GM12878 (cell line): ENCODE measurements around the gene AKTIP. TPM values are rescaled to one million over a fixed set of nuclear protein-coding genes. Genes with fewer than 3 reads are reported as not detected.

ENCODE experiments used
- CEBPB ChIP-seq, 2 experiments: fragments of 150-350 bp in 1 of 2; IDR thresholded peaks; 2 replicates each; pipeline ENCODE4 v1.6.1; 2012 to 2014; ENCODE audit warnings: low read depth in 2 of 2, low read length in 2 of 2, borderline replicate concordance in 1 of 2, inconsistent platforms in 1 of 2
- CHD1 ChIP-seq: IDR thresholded peaks from 2 replicates; pipeline ENCODE4 v1.6.1; 2012; ENCODE audit warnings: low read depth, low read length, improper control_type of control experiment
- CHD2 ChIP-seq: IDR thresholded peaks from 2 replicates; pipeline ENCODE4 v1.6.1; 2011; ENCODE audit warnings: low read depth, low read length, improper control_type of control experiment, borderline replicate concordance
- CHD4 ChIP-seq: fragments of 200-600 bp; sonication (generic); IDR thresholded peaks from 2 replicates; pipeline ENCODE4 v1.6.1; 2016; ENCODE audit warnings: mild to moderate bottlenecking
- CREM ChIP-seq: IDR thresholded peaks from 2 replicates; pipeline ENCODE4 v1.6.1; 2014; ENCODE audit warnings: antibody characterized with exemption, low read depth
- DPF2 ChIP-seq: fragments of 450-650 bp; IDR thresholded peaks from 2 replicates; pipeline ENCODE4 v1.6.1; 2017; ENCODE audit warnings: mild to moderate bottlenecking
- FOXK2 ChIP-seq: fragments of 450-650 bp; IDR thresholded peaks from 2 replicates; pipeline ENCODE4 v1.6.1; 2017; ENCODE audit warnings: mild to moderate bottlenecking, moderate library complexity
- HDAC6 ChIP-seq: fragments of 200-600 bp; sonication (generic); IDR thresholded peaks from one replicate; pipeline ENCODE4 v1.8.0; 2017; ENCODE audit warnings: antibody characterized with exemption; ENCODE audit not compliant: unreplicated experiment
- IKZF1 ChIP-seq: fragments of 450-650 bp; conservative IDR thresholded peaks from 2 replicates; pipeline ENCODE4 v1.6.1; 2017; ENCODE audit warnings: antibody characterized with exemption, mild to moderate bottlenecking
- IKZF2 ChIP-seq, 2 experiments: fragments of 450-650 bp; IDR thresholded peaks; 2 replicates each; pipeline ENCODE4 v1.6.1; 2017; ENCODE audit warnings: mild to moderate bottlenecking in 2 of 2, moderate library complexity in 2 of 2
- KDM1A ChIP-seq: fragments of 200-600 bp; sonication (generic); IDR thresholded peaks from 2 replicates; pipeline ENCODE4 v1.6.1; 2016; ENCODE audit warnings: borderline replicate concordance
- MEF2A ChIP-seq: IDR thresholded peaks from 2 replicates; pipeline ENCODE4 v1.6.1; 2011; ENCODE audit warnings: low read depth, mild to moderate bottlenecking, low read length, moderate library complexity; ENCODE audit not compliant: insufficient read depth
- MEF2B ChIP-seq: fragments of 450-650 bp; IDR thresholded peaks from 2 replicates; pipeline ENCODE4 v1.6.1; 2018; ENCODE audit warnings: mild to moderate bottlenecking, moderate library complexity; ENCODE audit not compliant: partially characterized antibody, poor library complexity, severe bottlenecking
- MTA2 ChIP-seq: fragments of 450-650 bp; IDR thresholded peaks from 2 replicates; pipeline ENCODE4 v1.6.1; 2016; ENCODE audit warnings: low read depth, mild to moderate bottlenecking, moderate library complexity
- NR2F1 ChIP-seq: fragments of 450-650 bp; conservative IDR thresholded peaks from 2 replicates; pipeline ENCODE4 v1.6.1; 2017; ENCODE audit warnings: mild to moderate bottlenecking
- POLR2AphosphoS2 ChIP-seq: IDR thresholded peaks from 2 replicates; pipeline ENCODE4 v1.6.1; 2011; ENCODE audit warnings: low read depth, mild to moderate bottlenecking, low read length, improper control_type of control experiment, moderate library complexity
- RAD51 ChIP-seq: fragments of 450-650 bp; IDR thresholded peaks from 2 replicates; pipeline ENCODE4 v1.6.1; 2016; ENCODE audit warnings: moderate library complexity, mild to moderate bottlenecking, inconsistent platforms
- RB1 ChIP-seq: fragments of 450-650 bp; formaldehyde crosslinking; IDR thresholded peaks from 2 replicates; pipeline ENCODE4 v1.6.1; 2017; ENCODE audit warnings: mild to moderate bottlenecking, borderline replicate concordance
- RBBP5 ChIP-seq: fragments of 200-600 bp; sonication (generic); conservative IDR thresholded peaks from 2 replicates; pipeline ENCODE4 v1.6.1; 2016
- RCOR1 ChIP-seq: conservative IDR thresholded peaks from 2 replicates; pipeline ENCODE4 v1.6.1; 2012; ENCODE audit warnings: low read depth, low read length, improper control_type of control experiment
- SIX5 ChIP-seq: IDR thresholded peaks from 2 replicates; pipeline ENCODE4 v1.6.1; 2011; ENCODE audit warnings: mild to moderate bottlenecking, low read depth, low read length, moderate library complexity; ENCODE audit not compliant: severe bottlenecking
- SREBF2 ChIP-seq: IDR thresholded peaks from 2 replicates; pipeline ENCODE4 v1.6.1; 2012; ENCODE audit warnings: mild to moderate bottlenecking, low read length
- SRF ChIP-seq, 2 experiments: IDR thresholded peaks; 2 replicates each; pipeline ENCODE4 v1.6.1; 2011; ENCODE audit warnings: low read depth in 2 of 2, low read length in 2 of 2, mild to moderate bottlenecking in 1 of 2, moderate library complexity in 1 of 2
- TBL1XR1 ChIP-seq: IDR thresholded peaks from 2 replicates; pipeline ENCODE4 v1.6.1; 2012; ENCODE audit warnings: low read depth, low read length, improper control_type of control experiment
- ZNF207 ChIP-seq: fragments of 450-650 bp; IDR thresholded peaks from 2 replicates; pipeline ENCODE4 v1.6.1; 2014; ENCODE audit warnings: antibody characterized with exemption, mild to moderate bottlenecking, borderline replicate concordance
- ZNF24 ChIP-seq: fragments of 450-650 bp; IDR thresholded peaks from 2 replicates; pipeline ENCODE4 v1.6.1; 2017; ENCODE audit warnings: antibody characterized with exemption, mild to moderate bottlenecking
- ZNF384 ChIP-seq: IDR thresholded peaks from 2 replicates; pipeline ENCODE4 v1.6.1; 2012; ENCODE audit warnings: low read depth, mild to moderate bottlenecking, low read length, improper control_type of control experiment, borderline replicate concordance
- polyA plus RNA-seq, 11 experiments: library from polyadenylated mRNA; depleted of rRNA in 4 of 11; unstranded in 6 of 11; stranded (reverse) in 5 of 11; fragments of >200 nt; fragmentation: Nextera tagmentation in 4 of 11; fragmentation: Illumina TruSeq in 1 of 11; extraction: Ambion mirVana in 4 of 11; extraction: Trizol in 1 of 11; gene quantifications; 1 replicate in 1 of 11; 2 replicates in 10 of 11; pipeline versions ENCODE4 v1.2.1 to v1.2.3, GENCODE V29; 2011 to 2016; ENCODE audit warnings: inconsistent platforms in 2 of 11, missing spikeins in 2 of 11, low read depth in 1 of 11
- total RNA-seq, 4 experiments: library from RNA; depleted of rRNA in 3 of 4; stranded (reverse); fragments of >200 nt in 3 of 4; fragmentation: Illumina TruSeq in 1 of 4; extraction: Trizol in 1 of 4; gene quantifications; 2 replicates each; pipeline versions ENCODE4 v1.2.1 to v1.2.3, GENCODE V29; 2013 to 2021
- TF ChIP-seq, protein P1 (sequence below): fragments of 450-650 bp; IDR thresholded peaks from 2 replicates; pipeline ENCODE4 v1.6.1; 2017; ENCODE audit warnings: mild to moderate bottlenecking, low read depth, inconsistent platforms; ENCODE audit not compliant: poor library complexity, severe bottlenecking
- TF ChIP-seq, protein P2 (sequence below): IDR thresholded peaks from 2 replicates; pipeline ENCODE4 v1.6.1; 2012; ENCODE audit warnings: low read depth, low read length, improper control_type of control experiment
- TF ChIP-seq, protein P3 (sequence below): IDR thresholded peaks from 2 replicates; pipeline ENCODE4 v1.6.1; 2011; ENCODE audit warnings: low read depth, low read length, improper control_type of control experiment, borderline replicate concordance

AKTIP gene
- total and polyA plus RNA-seq, 10 of the 15 experiments (the other 5 are each of a cell fraction or from before 2014, with no cell fraction given) = 11.4 to 22.9 (median 13.6) TPM

DNA sequence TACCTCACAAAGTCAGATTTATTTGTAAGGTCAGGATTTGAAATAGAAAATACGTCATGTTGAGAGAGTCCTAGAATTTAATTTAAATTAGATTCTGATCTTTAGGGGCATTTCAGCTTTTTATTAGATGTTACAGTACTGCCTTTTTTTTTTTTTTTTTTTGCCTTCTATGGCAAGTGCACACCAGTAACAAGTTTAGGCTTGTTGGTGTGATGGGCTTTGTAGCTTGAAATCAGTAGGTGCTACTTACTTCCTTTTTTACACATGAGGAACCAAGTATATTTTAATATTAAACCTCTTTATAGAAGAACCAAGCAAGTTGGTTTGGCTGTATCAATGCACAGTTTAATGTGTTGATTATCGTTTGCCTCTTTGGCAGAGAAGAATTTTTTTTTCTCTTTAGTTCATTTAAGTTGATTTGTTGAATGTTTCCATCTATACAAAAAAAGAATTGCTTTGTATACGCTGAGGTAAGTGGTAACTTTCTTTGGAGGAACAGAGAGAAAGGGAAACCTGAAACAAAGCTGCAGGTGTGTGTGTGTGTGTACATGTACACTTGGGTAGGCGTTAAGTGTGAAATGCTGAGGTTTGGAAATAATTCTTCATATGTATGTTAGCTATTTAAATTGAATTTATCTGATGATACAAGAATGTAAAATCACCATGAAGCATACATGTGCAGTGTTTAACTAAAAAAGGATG is 53.0 kb downstream of the AKTIP start (continued):
- TF ChIP-seq RB1 (no peak), HDAC6 (no peak), RAD51 (no peak), FOXK2 (no peak), CHD4 (no peak), MTA2 (0 out of 2 replicates have a peak, but pooled peaks have one; percentile 23), MEF2B (no peak), ZNF207 (no peak), RCOR1 (no peak), TBL1XR1 (no peak), MEF2A (no peak), SREBF2 (no peak), ZNF24 (no peak), IKZF1 (no peak), CEBPB (IDR thresholded peaks at IDR 0.05; ENCODE audit: borderline replicate concordance in 1 of 2, low read depth in 2 of 2, low read length in 2 of 2) (no peak), ZNF384 (peak; percentile 87), IKZF2 (IDR thresholded peaks at IDR 0.05) (no peak), CHD1 (peak; percentile 69; the same call in 1 of the 2 replicates), SRF (IDR thresholded peaks at IDR 0.05; ENCODE audit: low read depth in 2 of 2, low read length in 2 of 2) (peak in 1 of 2 experiments; percentile 34; a peak in 1 of 4 replicates), DPF2 (0 out of 2 replicates have a peak, but pooled peaks have one; percentile 52), CHD2 (no peak), KDM1A (no peak), CREM (no peak), SIX5 (no peak), NR2F1 (no peak), RBBP5 (no peak), POLR2AphosphoS2 (no peak)
- TF ChIP-seq, protein P1, sequence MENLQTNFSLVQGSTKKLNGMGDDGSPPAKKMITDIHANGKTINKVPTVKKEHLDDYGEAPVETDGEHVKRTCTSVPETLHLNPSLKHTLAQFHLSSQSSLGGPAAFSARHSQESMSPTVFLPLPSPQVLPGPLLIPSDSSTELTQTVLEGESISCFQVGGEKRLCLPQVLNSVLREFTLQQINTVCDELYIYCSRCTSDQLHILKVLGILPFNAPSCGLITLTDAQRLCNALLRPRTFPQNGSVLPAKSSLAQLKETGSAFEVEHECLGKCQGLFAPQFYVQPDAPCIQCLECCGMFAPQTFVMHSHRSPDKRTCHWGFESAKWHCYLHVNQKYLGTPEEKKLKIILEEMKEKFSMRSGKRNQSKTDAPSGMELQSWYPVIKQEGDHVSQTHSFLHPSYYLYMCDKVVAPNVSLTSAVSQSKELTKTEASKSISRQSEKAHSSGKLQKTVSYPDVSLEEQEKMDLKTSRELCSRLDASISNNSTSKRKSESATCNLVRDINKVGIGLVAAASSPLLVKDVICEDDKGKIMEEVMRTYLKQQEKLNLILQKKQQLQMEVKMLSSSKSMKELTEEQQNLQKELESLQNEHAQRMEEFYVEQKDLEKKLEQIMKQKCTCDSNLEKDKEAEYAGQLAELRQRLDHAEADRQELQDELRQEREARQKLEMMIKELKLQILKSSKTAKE = peak; percentile 34
- TF ChIP-seq, protein P2, sequence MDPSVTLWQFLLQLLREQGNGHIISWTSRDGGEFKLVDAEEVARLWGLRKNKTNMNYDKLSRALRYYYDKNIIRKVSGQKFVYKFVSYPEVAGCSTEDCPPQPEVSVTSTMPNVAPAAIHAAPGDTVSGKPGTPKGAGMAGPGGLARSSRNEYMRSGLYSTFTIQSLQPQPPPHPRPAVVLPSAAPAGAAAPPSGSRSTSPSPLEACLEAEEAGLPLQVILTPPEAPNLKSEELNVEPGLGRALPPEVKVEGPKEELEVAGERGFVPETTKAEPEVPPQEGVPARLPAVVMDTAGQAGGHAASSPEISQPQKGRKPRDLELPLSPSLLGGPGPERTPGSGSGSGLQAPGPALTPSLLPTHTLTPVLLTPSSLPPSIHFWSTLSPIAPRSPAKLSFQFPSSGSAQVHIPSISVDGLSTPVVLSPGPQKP = no peak
- TF ChIP-seq, protein P3, sequence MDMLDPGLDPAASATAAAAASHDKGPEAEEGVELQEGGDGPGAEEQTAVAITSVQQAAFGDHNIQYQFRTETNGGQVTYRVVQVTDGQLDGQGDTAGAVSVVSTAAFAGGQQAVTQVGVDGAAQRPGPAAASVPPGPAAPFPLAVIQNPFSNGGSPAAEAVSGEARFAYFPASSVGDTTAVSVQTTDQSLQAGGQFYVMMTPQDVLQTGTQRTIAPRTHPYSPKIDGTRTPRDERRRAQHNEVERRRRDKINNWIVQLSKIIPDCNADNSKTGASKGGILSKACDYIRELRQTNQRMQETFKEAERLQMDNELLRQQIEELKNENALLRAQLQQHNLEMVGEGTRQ = no peak
